ENCODE measurements around the gene PRR19.

Gene PRR19

DNA sequence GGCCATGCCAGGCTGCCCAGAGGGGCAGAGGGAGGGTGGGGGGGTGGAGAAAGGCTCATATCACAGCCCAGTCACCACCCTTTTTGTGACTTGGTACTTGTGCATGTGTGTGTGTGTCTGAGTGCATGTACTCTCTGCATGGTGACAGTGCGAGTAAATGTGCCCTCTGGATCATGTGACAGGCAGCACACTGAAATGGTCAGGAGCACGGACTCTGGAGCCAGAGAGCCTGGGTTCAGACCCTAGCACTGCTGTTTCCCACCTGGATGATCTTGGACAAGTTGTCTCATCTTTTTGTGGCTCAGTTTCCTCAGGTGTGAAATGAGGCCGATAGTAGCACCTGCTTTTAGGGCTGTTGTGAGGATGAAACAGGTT is 30.9 kb upstream of the PRR19 start:
- DNase-seq (ENCODE audit: low read depth) = no peak

DNA sequence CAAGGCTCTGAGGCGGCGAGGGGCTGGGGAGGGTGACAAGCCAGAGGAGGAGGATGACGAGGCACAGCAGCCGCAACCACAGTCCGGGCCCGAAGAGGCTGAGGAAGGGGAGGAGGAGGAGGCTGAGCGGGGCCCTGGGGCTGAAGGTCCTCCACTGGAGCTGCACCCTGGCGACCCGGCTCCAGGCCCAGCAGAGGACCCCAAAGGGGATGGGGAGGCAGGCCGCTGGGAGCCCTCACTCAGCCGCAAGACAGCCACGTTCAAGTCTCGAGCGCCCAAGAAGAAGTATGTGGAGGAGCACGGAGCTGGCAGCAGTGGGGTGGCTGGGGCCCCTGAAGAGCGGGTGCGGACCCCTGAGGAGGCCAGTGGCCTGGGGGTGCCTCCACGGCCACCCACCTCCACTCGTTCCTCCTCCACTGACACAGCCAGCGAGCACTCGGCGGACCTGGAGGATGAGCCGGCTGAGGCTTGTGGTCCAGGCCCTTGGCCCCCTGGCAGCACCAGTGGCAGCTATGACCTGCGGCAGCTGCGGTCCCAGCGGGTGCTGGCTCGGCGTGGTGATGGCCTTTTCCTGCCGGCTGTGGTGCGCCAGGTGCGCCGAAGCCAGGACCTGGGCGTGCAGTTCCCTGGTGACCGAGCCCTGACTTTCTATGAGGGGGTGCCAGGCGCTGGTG is 29.9 kb upstream of the PRR19 start:
- no peak for DNase-seq (ENCODE audit: low read depth)

DNA sequence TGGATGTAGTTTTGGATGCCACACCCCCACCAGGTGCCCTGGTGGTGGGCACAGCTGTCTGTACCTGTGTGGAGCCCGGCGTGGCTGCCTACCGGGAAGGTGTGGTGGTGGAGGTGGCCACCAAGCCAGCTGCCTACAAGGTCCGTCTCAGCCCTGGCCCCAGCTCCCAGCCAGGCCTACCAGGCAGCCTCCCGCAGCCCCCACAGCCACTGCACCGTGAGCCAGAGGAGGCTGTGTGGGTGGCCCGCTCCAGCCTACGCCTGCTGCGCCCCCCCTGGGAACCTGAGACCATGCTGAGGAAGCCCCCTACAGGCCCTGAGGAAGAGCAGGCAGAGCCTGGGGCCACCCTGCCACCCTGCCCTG is 29.4 kb upstream of the PRR19 start:
- no peak for DNase-seq (ENCODE audit: low read depth)

DNA sequence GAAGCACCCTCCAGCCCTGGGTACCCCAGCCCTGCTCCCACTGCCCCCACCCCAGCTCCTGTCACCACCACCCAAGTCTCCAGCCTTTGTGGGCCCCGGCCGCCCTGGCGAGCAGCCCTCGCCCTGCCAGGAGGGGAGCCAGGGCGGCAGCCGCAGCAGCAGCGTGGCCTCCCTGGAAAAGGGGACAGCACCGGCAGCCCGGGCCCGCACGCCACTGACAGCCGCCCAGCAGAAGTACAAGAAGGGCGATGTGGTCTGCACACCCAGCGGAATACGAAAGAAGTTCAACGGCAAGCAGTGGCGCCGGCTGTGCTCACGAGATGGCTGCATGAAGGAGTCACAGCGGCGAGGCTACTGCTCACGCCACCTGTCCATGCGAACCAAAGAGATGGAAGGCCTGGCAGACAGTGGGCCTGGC is 28.9 kb upstream of the PRR19 start:
- DNase-seq (ENCODE audit: low read depth) = no peak

DNA sequence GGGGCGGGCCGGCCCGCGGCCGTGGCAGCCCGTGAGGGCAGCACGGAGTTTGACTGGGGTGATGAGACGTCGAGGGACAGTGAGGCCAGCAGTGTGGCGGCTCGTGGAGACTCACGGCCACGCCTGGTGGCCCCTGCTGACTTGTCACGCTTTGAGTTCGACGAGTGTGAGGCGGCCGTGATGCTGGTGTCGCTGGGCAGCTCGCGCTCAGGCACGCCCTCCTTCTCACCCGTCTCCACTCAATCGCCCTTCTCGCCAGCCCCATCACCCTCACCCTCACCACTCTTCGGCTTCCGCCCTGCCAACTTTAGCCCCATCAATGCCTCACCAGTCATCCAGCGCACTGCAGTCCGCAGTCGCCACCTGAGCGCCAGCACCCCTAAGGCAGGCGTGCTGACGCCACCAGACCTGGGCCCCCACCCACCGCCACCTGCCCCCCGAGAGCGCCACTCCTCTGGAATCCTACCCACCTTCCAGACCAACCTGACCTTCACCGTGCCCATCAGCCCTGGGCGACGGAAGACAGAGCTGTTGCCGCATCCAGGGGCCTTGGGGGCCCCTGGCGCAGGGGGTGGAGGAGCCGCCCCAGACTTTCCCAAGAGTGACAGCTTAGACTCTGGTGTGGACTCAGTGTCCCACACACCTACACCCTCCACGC is 28.4 kb upstream of the PRR19 start:
- DNase-seq (ENCODE audit: low read depth) = no peak

DNA sequence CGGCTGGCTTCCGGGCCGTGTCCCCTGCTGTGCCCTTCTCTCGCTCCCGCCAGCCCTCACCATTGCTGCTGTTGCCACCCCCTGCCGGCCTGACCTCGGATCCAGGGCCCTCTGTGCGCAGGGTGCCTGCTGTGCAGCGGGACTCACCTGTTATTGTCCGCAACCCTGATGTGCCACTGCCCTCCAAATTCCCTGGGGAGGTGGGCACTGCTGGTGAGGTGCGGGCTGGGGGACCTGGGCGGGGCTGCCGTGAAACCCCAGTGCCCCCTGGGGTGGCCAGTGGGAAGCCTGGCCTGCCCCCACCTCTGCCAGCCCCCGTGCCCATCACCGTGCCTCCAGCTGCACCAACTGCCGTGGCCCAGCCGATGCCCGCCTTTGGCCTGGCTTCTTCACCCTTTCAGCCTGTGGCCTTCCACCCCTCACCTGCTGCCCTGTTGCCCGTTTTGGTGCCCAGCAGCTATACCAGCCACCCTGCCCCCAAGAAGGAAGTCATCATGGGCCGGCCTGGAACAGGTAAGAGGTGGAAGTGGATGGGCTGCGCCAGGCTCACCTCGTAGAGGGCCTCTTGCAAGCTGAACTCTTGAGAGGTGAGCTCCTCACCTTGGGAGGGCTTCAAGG is 27.8 kb upstream of the PRR19 start:
- DNase-seq (ENCODE audit: low read depth) = no peak

DNA sequence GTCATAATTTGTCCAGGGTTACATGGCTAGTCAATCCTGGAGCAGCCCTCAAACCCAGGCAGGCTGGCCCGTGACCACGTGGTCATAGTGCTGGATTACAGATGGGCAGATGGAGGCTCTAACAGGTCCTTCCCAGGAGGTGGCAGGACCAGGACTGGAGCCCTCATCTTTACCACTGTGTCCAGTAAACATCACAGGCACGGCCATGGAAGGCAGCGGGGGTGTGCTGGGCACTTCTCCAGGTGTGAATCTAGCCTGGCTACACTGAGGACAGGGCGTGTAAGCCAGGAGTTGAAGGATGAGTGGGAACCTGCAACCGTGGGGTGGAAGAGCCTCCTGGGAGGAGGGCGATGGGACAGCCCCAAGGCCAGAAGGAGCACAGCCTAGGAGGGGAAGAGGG is 26.8 kb upstream of the PRR19 start:
- no peak for DNase-seq (ENCODE audit: low read depth)

DNA sequence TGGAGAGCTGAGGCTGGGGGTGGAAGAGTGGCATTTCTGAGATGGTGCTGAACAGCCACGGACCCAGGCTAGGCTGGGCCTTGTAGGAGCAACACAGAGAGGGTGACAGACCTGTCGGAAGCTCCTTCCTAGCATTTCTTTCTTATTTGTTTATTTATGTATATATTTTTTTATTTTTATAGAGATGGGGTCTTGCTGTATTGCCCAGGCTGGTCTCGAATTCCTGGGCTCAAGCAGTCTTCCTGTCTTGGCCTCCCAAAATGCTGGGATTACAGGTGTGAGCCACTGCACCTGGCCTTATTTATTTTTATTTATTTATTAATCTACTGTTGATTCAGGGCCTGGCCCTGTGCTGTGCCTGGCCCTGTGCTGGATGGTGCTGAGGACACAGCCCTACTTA is 26.4 kb upstream of the PRR19 start:
- no peak for DNase-seq (ENCODE audit: low read depth)

DNA sequence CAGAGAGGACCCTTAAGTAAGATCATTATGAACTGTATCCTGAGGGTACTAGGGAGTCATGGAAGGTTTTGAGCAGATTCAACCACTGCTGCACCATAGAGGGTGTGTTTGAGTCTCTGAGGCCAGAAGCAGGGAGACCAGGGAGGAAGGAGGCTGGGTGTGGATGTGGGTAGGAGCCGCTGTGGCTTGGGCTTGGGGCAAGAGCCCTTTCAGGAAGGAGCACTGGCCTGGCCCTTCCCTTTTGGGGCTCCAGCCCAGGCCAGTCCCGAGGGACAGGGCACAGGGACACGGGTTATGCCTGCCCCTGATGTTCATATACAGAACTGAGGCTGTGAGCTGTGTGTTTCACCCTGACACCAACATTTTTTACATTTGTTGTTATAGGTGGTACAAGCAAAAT is 25.6 kb upstream of the PRR19 start:
- no peak for DNase-seq (ENCODE audit: low read depth)

DNA sequence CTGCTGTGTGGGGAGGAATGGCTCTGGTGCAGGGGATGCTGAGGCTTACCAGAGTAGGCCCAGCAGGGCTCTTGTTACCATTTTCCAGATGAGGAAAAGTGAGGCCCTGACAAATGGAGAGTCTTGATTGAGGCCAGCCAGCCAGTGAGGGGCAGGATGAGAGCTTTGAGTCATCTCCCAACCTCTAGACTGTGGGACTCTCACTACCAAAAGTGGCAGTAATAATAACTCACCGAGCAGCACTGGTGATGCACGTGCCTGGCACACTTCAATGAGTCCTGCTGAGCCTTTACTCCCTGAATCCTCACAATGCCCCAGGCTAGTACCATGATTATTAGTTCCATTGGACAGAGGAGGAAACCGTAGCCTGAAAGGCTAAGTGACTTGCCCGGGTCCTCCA is 25.1 kb upstream of the PRR19 start:
- no peak for DNase-seq (ENCODE audit: low read depth)

DNA sequence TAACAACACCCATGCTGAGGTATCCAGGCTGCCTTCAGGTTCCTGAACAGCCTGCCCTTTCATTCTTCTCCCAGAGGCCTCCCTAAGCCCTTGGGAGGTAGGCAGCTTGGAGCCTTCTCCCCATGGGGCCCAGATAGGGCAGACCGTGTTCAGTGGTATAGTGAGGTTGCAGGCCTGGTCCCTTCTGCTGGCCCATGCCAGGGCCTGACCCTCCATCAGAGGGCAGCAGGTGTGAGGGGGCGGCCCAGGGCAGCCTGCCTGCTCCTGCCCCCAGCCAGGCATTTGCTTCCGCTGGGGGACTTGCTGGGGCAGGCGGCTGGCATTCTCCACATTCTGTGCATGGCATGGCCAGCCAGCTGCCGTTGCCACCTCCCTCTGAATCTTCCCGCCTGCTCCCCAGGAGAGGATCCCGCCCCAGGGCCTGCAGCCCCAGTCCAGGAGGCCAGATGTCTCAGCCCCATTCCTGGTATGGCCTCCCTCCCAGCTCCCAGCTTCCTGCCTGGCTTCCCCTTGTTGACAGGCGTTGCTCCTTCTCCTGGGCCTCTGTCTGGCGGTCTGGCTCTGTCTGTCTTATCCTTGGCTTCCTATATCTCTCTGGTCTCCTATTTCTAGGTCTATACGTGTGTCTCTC is 24.0 kb upstream of the PRR19 start:
- DNase-seq (ENCODE audit: low read depth) = no peak

DNA sequence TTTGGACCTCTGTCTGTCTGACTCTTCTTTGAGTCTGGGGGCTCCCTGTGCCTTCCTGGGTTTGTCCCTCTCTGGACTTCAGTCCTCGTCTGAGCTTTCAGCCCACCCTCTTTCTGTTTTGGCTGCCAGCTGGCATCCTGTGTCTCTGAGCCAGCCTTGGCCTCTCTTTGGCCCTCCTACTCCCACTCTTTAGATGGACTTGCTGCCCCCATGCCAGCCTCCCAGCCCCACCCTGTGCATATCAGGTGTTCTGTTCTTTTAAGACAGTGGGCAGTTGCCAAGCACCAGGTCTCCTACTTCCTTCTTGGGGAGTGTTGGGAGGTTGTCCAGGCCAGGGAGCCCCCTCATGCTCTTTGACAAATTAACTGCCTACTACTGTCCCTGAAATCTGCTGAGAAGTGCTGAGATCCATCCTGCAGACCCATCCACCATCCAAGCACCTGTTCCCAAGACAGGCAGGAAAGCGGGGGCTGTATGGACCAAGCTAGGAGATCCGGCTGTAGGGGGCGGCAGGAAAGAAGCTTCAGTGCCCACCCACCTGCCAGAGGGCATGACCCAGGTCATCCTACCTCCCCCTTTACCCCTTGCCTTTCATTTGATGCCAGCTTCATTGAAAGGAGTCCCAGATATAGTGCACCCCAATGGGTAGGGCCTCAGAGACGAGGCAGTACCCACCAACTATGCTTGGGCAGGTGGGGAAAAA is 23.3 kb upstream of the PRR19 start:
- DNase-seq (ENCODE audit: low read depth) = no peak

DNA sequence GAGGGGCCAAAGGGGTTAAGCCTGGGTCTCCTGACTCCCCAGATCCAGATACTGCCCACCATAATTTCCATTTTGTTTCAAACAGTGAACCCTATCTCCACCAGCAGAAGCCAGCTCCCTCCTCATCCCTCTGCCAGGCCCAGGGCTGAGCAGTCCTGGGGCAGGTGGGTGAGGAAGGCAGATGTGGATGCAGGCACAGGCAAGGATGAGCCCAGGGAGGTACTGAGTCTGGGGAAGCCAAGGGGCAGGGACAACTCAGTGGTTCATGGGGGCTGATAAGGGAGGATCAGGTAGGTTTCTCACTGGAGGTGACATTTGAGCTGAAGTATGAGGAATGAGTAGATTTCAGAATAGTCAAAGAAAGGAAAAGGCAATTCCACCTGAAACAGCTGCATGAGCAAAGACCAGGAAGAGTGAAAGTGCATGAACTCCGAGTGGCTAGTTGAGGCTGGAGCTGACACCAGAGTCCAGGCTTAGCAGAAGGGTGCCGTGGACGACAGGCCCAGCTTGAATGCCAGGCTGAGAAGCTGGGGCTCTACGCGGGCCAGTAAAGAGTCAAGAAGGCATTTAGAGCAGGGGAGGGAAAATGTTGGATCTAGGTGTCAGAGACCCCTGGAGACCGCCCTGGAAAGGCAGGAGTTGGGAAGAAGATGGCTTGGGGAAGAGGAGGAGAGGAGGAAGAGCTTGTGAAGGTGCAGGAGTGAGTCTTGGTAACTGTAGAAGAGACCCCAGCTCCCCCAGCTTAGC is 22.6 kb upstream of the PRR19 start:
- DNase-seq (ENCODE audit: low read depth) = no peak

DNA sequence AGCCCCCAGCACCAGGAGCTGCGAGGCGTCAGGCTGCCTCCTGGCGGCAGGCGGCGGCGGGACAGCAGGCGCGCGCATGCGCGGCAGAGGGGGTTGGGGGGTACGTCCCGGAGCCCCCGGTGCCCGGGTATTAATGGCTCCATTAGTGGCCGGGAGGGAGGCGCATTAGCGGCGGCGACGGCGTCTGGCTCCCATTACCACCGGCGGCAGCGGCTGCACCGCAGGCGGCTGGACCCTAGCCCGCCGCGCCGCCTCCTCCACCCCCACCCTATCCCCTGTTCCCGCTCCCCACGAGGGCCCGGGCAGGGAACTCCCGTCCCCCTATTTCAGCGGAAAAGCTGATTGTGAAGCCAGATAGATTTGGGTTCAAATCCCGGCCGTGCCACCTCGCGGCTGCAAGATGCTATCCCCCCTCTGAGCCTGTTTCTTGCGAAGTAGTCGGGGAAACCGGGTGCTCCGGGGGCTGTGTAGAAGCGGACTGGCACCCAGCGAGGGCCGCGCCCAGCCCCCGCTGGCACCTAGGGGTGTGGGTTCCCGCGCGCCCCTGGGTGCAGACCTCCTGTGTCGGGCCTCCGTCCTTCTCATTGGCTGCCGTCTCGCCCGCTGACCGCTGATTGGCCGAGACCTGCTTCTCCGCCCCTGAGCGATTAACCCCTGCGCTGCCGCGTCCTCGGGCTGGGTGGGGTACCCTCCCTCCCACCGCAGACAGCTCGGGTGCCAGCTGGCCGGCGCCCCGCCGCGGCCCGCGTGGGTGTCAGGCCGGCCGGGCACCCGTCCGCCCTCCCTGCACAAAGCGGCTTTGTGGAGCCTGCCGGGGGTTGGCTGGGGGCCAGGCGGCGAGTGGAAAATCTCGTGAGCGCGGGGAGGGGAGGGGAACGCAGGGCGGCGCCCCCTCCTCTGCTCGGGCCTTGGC is 21.8 kb upstream of the PRR19 start:
- DNase-seq (ENCODE audit: low read depth) = peak; percentile 67

DNA sequence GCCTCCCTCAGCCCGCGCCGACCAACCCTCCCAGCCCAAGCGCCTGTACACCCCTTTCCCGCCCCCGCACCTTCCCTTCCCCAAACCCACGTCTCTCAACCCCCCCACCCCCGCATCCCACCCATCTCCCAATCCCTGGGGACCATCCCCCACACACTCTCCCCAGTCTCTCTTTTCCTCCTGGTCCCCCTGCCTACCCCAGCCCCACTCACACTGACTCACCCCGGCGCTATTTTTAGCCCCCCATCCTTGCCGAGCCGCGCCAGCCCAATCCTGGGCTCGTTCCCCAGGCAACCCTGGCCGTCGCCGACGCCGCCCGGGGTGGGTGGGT is 21.2 kb upstream of the PRR19 start:
- DNase-seq (ENCODE audit: low read depth) = no peak

DNA sequence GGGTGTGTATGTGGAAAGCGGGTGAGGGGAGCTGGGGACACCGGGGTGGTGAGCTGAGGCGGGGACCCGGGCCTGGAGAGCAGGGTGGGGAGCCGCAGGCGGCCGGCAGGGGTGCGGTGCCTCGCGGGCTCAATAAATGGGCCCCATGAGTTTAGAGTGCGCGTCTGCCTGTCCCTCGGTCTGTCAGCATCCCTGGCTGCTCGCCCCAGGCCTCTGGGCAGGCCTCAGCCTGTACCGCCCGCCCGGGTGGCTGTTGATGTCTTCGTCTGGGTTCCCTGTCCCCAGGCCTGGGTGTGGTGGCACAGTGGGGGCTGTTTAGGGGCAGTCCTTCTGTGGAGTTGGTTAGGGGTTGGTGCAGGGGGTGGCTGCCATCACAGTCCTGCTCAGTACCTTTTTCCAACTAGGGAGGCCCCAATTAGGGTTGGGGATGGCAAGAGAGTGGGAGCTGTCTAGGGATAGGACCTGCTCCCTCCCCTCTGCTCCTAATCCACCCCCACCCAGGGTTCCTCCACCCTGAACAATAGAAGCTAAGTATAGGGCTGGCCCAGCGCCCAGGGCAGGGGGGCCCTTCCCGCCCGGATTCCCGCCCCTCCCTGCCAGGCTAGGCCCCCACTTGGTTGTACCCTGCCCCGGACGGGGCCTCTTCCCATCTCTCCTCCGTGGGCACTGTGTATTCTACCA is 20.6 kb upstream of the PRR19 start:
- DNase-seq (ENCODE audit: low read depth) = no peak

DNA sequence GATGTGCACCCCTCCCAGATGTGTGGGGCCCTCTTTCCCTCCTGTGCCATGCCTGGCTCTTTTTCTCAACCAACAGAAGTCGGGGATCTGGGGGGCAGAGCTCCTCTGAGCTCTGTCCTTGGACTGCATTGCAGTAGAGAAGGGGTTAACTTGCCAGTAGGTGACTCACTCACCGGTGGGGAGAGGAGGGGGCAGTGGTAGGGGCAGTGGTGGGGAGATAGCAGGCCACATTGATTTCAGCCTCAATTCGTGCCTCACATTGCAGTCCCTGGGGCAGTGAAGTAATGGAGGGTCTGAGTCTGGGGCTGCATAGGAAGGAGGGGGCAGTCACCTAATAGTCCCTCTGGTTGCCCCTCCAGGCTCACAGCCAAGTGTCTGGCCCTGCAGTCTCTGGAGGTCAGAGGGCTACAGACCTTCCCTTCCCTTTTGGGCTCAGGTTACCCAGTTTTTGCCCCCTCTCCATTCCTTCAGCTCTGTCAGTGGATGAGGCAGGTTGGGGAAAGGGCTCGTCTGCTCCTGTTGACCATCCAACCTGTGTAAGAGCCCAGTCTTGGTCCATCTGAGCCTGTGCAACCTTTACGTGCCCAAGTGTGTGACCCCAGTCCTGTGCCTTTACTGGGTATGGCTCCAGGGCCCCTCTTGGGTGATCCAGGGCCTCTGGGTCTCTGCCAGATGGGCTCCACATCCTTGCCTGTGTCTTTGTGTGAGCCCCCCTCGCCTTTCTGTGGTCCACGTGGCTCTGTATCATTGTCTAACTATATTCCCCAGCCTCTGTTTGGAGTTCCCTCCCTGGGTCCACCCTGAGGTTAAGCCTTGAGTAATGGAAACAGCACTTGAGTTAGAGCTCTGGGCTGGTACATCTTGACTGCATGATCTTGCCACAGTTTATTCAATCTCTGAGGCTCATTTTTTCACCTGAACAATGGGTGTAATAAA is 19.8 kb upstream of the PRR19 start:
- DNase-seq (ENCODE audit: low read depth) = no peak

DNA sequence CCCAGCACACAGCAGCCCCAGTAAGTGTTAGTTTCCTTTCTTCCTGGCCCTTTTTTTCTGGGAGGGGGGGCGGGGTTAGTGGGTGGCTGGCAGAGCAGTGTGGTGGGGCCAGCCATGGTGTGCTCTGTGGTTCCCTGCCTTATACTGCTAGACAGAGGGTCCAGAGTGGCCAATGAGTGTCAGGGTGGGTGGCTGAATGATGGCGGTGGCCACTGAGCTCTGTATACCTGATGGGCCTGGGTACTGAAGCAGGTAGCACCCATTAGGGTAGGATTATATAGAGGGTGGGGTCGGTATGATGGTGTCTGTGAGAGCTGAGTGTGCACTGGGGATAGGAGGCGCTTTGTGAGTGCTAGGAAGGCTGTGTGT is 19.1 kb upstream of the PRR19 start:
- DNase-seq (ENCODE audit: low read depth) = no peak

All from stimulated activated CD8-positive, alpha-beta memory T cell treated with anti-CD3 and anti-CD28 coated beads, Interleukin-15, amount 100 ng/mL, for 1 hour (primary cell).